Prostate gland (tissue), 2 donors: ENCODE measurements around the gene DDI2.

ENCODE experiments used
- POLR2A ChIP-seq: fragments of 450-650 bp; IDR thresholded peaks from one replicate; pipeline ENCODE4 v1.6.1; 2016; ENCODE audit warnings: antibody characterized with exemption, mild to moderate bottlenecking
- TF ChIP-seq, protein P1 (sequence below), 4 experiments: fragments of 200-600 bp in 2 of 4; fragments of 450-650 bp in 2 of 4; sonication (generic) in 2 of 4; IDR thresholded peaks; 1 replicate in 3 of 4; 2 replicates in 1 of 4; pipeline ENCODE4 v1.5.1; 2016 to 2019; ENCODE audit warnings: antibody characterized with exemption in 4 of 4, mild to moderate bottlenecking in 2 of 4, moderate library complexity in 2 of 4

- TF ChIP-seq, protein P1, sequence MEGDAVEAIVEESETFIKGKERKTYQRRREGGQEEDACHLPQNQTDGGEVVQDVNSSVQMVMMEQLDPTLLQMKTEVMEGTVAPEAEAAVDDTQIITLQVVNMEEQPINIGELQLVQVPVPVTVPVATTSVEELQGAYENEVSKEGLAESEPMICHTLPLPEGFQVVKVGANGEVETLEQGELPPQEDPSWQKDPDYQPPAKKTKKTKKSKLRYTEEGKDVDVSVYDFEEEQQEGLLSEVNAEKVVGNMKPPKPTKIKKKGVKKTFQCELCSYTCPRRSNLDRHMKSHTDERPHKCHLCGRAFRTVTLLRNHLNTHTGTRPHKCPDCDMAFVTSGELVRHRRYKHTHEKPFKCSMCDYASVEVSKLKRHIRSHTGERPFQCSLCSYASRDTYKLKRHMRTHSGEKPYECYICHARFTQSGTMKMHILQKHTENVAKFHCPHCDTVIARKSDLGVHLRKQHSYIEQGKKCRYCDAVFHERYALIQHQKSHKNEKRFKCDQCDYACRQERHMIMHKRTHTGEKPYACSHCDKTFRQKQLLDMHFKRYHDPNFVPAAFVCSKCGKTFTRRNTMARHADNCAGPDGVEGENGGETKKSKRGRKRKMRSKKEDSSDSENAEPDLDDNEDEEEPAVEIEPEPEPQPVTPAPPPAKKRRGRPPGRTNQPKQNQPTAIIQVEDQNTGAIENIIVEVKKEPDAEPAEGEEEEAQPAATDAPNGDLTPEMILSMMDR (IDR thresholded peaks at IDR 0.05), result no peak
- no peak for TF ChIP-seq POLR2A
Measured at GRCh38 chr1:15674386-15675159, 57.3 kb downstream of the DDI2 start.
